NCI-H526 (cell line): Measurements from ENCODE around the gene CBX3.
"Not testable (repeated sequence)": the region's sequence is repeated elsewhere in the genome, so short reads cannot be mapped to it uniquely, and the experiment has no call there.

Source experiments
- DNase-seq, 2 experiments: peaks; one replicate each; lab custom pipeline; 2025; lab: John Stamatoyannopoulos, UW

CBX3 gene

GRCh38 chr7:26188206-26188956, 13.2 kb upstream of the CBX3 start:
- DNase-seq, result no peak

- no peak for DNase-seq
These were observed 12.5 kb upstream of the CBX3 start for GRCh38 chr7:26188957-26189541.

GRCh38 chr7:26189697-26190096, 11.8 kb upstream of the CBX3 start:
- DNase-seq, result no peak

GRCh38 chr7:26190417-26190869, 11.1 kb upstream of the CBX3 start:
- no peak for DNase-seq

GRCh38 chr7:26191233-26191973, 10.1 kb upstream of the CBX3 start:
- no peak for DNase-seq

GRCh38 chr7:26191974-26192479, 9.5 kb upstream of the CBX3 start:
- DNase-seq, result no peak

- DNase-seq, result no peak
These were observed 9.0 kb upstream of the CBX3 start for GRCh38 chr7:26192485-26193087.

GRCh38 chr7:26193432-26194207, 7.9 kb upstream of the CBX3 start:
- DNase-seq, result no peak

- DNase-seq, result not testable (repeated sequence)
These were observed 6.8 kb upstream of the CBX3 start for GRCh38 chr7:26194764-26195163.

- no peak for DNase-seq
These were observed 6.4 kb upstream of the CBX3 start for GRCh38 chr7:26195182-26195581.

GRCh38 chr7:26195867-26196657, 5.5 kb upstream of the CBX3 start:
- no peak for DNase-seq

- DNase-seq, result no peak
These were observed 4.1 kb upstream of the CBX3 start for GRCh38 chr7:26197153-26198115.

- DNase-seq, result peak; percentile 36 to 42
These were observed 3.3 kb upstream of the CBX3 start for GRCh38 chr7:26198133-26198780.

GRCh38 chr7:26198781-26199169, 2.8 kb upstream of the CBX3 start:
- no peak for DNase-seq

GRCh38 chr7:26199301-26200037, 2.1 kb upstream of the CBX3 start:
- DNase-seq, result peak; percentile 52 to 82

- DNase-seq, result peak; percentile 62 to 82
These were observed 1.5 kb upstream of the CBX3 start for GRCh38 chr7:26200038-26200443.

GRCh38 chr7:26200444-26201246, 900 bp upstream of the CBX3 start, which contains the start of gene HNRNPA2B1:
Gene HNRNPA2B1 (minus strand): TSS chr7:26200746. CDS start chr7:26200577, 169 bp downstream.
- peak; percentile 99 for DNase-seq
